D721Med (cell line): ENCODE measurements around the gene SGPP2.

Experiments used
- DNase-seq: peaks from one replicate; pipeline ENCODE4 v3.0.0; 2011; ENCODE audit warnings: low spot score; ENCODE audit not compliant: insufficient read length
- FAIRE-seq: peaks from 2 replicates; lab custom pipeline; 2011; peaks lifted over from hg19 to GRCh38; lab: Jason Lieb, UNC
- CTCF ChIP-seq: IDR thresholded peaks from 2 replicates; pipeline ENCODE4 v1.5.1; 2012; ENCODE audit warnings: mild to moderate bottlenecking, control low read depth; ENCODE audit not compliant: insufficient read depth; ENCODE audit errors: missing control alignments

Gene SGPP2

GRCh38 chr2:222504719-222505118, 80.4 kb downstream of the SGPP2 start:
- DNase-seq (no peak), FAIRE-seq (no peak)
- TF ChIP-seq CTCF = no peak

GRCh38 chr2:222506230-222506935, 82.0 kb downstream of the SGPP2 start:
- FAIRE-seq (no peak), DNase-seq (no peak)
- TF ChIP-seq CTCF = no peak

GRCh38 chr2:222514901-222515300, 90.6 kb downstream of the SGPP2 start:
- DNase-seq (no peak), FAIRE-seq (no peak)
- TF ChIP-seq CTCF = no peak

GRCh38 chr2:222518570-222519381, 94.4 kb downstream of the SGPP2 start:
- no peak for TF ChIP-seq CTCF
- FAIRE-seq (no peak), DNase-seq (no peak)

- DNase-seq = no peak
- TF ChIP-seq CTCF = no peak
- FAIRE-seq = no peak
Observed at GRCh38 chr2:222521099-222521498, 96.8 kb downstream of the SGPP2 start.

- FAIRE-seq (no peak), DNase-seq (no peak)
- TF ChIP-seq CTCF = no peak
Observed at GRCh38 chr2:222522082-222522481, 97.7 kb downstream of the SGPP2 start.
